Measurements from ENCODE around the gene RHEB.

RHEB gene

GRCh38 chr7:151424799-151425198, 94.9 kb downstream of the RHEB start:
- no peak overlapping the region for H3K27ac ChIP-seq
- no peak for TF ChIP-seq Cebpa-rat (IDR thresholded peaks at IDR 0.05)
- no peaks in the 10 kb centered on the region for H4K20me1 ChIP-seq
- no peak overlapping the region for H3K4me3 ChIP-seq
- H3K36me3 ChIP-seq: no peaks in the 10 kb centered on the region
- H3K4me1 ChIP-seq: peaks cover 7 to 18% (median 16%) of the 10 kb centered on the region in 10 experiments
- no peak overlapping the region for H3K4me2 ChIP-seq
- H3K9me3 ChIP-seq (replicated peaks in 1 of 11): peaks cover 28 to 40% (median 37%) of the 10 kb centered on the region in 11 experiments
- H3K27me3 ChIP-seq: 0 out of 22 replicates have a peak, but pooled peaks cover 0 to 5% (median 0%) of the 10 kb centered on the region in 11 experiments
- no peak overlapping the region for H3K9ac ChIP-seq

DNA sequence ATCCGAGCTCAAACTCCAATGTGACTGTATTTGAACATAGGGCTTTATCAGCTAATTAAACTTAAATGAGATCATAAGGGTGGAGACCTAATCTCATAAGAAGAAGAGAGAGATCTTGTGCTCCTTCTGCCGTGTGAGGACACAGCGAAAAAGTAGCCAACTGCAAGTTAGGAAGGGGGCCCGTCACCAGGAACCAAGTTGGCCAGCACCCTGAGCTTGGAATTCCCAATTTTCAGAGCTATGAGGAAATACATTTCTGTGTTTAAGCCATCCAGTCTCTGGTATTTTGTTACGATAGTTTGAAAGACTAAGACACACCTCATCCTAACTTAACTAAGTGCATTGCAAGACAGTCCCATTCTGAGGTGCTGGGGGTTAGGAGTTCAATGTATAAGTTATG, 95.8 kb downstream of the RHEB start:
- no peak for TF ChIP-seq Cebpa-rat (IDR thresholded peaks at IDR 0.05)
- H3K27me3 ChIP-seq: 0 out of 22 replicates have a peak, but pooled peaks cover 0 to 5% (median 0%) of the 10 kb centered on the region in 11 experiments

GRCh38 chr7:151423226-151423625, 96.5 kb downstream of the RHEB start:
- Histone ChIP-seq H4K20me1 (no peaks in the 10 kb centered on the region), H3K27ac (no peak overlapping the region), H3K36me3 (no peaks in the 10 kb centered on the region), H3K4me2 (no peak overlapping the region), H3K4me3 (no peak overlapping the region), H3K4me1 (peaks cover under 1 to 2% (median 2%) of the 10 kb centered on the region in 10 experiments; a peak in 15 of 20 replicates), H3K9me3 (replicated peaks in 1 of 11) (peaks cover 39 to 55% (median 49%) of the 10 kb centered on the region in 11 experiments), H3K9ac (no peak overlapping the region), H3K27me3 (0 out of 22 replicates have a peak, but pooled peaks cover 0 to 5% (median 0%) of the 10 kb centered on the region in 11 experiments)
- TF ChIP-seq Cebpa-rat (IDR thresholded peaks at IDR 0.05): no peak

More for the DNA sequence above, 95.8 kb downstream of the RHEB start:
- Histone ChIP-seq H3K9ac (no peak overlapping the region), H3K4me2 (no peak overlapping the region), H3K27ac (no peak overlapping the region), H3K9me3 (replicated peaks in 1 of 11) (peaks cover 35 to 49% (median 45%) of the 10 kb centered on the region in 11 experiments), H3K4me3 (no peak overlapping the region), H3K36me3 (no peaks in the 10 kb centered on the region), H3K4me1 (peaks cover 4 to 9% (median 8%) of the 10 kb centered on the region in 10 experiments; a peak in 16 of 20 replicates), H4K20me1 (no peaks in the 10 kb centered on the region)

DNA sequence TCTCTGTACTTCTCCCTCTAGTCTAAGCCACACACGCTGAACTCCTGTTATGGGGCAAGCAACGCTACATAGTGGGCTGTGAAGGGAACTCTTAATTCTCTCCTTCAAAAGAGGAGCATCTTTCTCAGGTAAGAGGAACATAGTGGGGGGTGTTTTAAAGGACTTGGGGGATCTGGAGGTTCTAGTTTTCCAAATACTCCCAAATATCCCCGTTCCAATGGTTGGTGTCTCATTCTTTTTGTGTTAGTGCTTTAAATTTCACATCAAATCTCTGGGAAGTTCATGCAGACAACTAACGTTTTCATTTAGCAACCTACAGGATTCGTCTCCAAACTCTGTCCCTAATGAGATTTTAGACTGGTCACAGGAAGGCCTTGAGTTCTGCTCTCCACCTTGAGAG, 97.5 kb downstream of the RHEB start:
- H3K36me3 ChIP-seq: no peaks in the 10 kb centered on the region
- no peaks in the 10 kb centered on the region for H4K20me1 ChIP-seq
- H3K9ac ChIP-seq: no peak overlapping the region
- H3K4me3 ChIP-seq: no peak overlapping the region
- no peaks in the 10 kb centered on the region for H3K4me1 ChIP-seq
- TF ChIP-seq Cebpa-rat (IDR thresholded peaks at IDR 0.05): no peak
- no peak overlapping the region for H3K4me2 ChIP-seq
- H3K9me3 ChIP-seq (replicated peaks in 1 of 11): peaks cover 39 to 59% (median 50%) of the 10 kb centered on the region in 11 experiments
- 0 out of 22 replicates have a peak, but pooled peaks cover 0 to 5% (median 0%) of the 10 kb centered on the region in 11 experiments for H3K27me3 ChIP-seq
- H3K27ac ChIP-seq: no peak overlapping the region

DNA sequence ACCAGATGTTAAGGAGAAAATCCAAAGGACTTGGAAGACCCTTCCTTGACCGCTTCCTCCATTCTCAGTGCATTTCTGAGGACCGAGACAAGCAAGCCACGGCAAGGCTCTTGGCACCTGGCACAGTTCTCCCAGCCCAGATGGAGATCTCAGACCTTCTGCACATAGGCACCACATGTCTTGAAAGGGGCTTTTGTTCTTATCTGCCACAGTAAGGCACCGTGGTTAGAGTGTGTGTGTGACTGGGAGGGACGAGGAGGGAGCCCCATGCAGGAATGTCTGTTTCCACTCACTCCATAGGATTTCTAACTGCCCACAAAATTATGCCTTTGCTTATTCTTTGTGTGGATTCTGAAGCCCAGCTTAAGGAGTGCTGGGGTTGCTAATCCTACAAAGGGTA, 99.6 kb downstream of the RHEB start:
- no peaks in the 10 kb centered on the region for H4K20me1 ChIP-seq
- peaks cover 39 to 59% (median 50%) of the 10 kb centered on the region in 11 experiments for H3K9me3 ChIP-seq (replicated peaks in 1 of 11)
- H3K4me3 ChIP-seq: no peak overlapping the region
- H3K4me2 ChIP-seq: no peak overlapping the region
- peaks cover 0 to 14% (median 10%) of the 10 kb centered on the region in 10 experiments; a peak in 11 of 20 replicates for H3K4me1 ChIP-seq
- peaks cover 0 to 5% (median 0%) of the 10 kb centered on the region in 11 experiments; a peak in 1 of 22 replicates for H3K27me3 ChIP-seq
- no peak for TF ChIP-seq Cebpa-rat (IDR thresholded peaks at IDR 0.05)
- H3K27ac ChIP-seq: no peak overlapping the region
- no peak overlapping the region for H3K9ac ChIP-seq
- H3K36me3 ChIP-seq: no peaks in the 10 kb centered on the region

DNA sequence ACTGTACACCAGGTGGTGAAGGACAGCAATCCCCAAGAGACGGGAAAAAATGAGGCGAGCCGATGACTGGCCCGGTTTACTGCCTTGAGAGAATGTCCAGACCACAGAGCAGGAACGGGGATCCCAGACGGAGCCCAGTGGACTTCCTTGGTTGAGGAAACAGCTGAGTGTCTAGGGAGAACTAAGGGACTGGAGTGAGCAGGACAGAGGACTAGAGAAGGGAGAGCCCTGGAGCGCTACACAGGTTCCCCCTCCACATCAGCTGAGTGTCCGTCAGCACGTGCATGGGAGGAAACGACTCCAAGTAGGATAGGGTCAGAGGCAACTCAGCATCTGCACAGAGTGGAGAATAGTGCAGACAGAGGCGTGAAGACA, 102.8 kb downstream of the RHEB start:
- H3K4me3 ChIP-seq: no peak overlapping the region
- H3K27ac ChIP-seq: 0 out of 22 replicates have a peak overlapping the region, but pooled peaks of 1 of the 11 experiments have one; percentile 28
- H3K4me2 ChIP-seq: 0 out of 22 replicates have a peak overlapping the region, but pooled peaks of 2 of the 11 experiments have one; percentile 33 to 43
- H3K9ac ChIP-seq: no peak overlapping the region
- 0 out of 22 replicates have a peak, but pooled peaks cover 0 to 4% (median 0%) of the 10 kb centered on the region in 11 experiments for H4K20me1 ChIP-seq
- TF ChIP-seq Cebpa-rat (IDR thresholded peaks at IDR 0.05): no peak
- H3K4me1 ChIP-seq: peaks cover under 1 to 14% (median 10%) of the 10 kb centered on the region in 10 experiments; a peak in 15 of 20 replicates
- H3K9me3 ChIP-seq (replicated peaks in 1 of 11): peaks cover 31 to 40% (median 33%) of the 10 kb centered on the region in 11 experiments
- H3K36me3 ChIP-seq: no peaks in the 10 kb centered on the region
- H3K27me3 ChIP-seq: peaks cover 19 to 32% (median 22%) of the 10 kb centered on the region in 11 experiments

DNA sequence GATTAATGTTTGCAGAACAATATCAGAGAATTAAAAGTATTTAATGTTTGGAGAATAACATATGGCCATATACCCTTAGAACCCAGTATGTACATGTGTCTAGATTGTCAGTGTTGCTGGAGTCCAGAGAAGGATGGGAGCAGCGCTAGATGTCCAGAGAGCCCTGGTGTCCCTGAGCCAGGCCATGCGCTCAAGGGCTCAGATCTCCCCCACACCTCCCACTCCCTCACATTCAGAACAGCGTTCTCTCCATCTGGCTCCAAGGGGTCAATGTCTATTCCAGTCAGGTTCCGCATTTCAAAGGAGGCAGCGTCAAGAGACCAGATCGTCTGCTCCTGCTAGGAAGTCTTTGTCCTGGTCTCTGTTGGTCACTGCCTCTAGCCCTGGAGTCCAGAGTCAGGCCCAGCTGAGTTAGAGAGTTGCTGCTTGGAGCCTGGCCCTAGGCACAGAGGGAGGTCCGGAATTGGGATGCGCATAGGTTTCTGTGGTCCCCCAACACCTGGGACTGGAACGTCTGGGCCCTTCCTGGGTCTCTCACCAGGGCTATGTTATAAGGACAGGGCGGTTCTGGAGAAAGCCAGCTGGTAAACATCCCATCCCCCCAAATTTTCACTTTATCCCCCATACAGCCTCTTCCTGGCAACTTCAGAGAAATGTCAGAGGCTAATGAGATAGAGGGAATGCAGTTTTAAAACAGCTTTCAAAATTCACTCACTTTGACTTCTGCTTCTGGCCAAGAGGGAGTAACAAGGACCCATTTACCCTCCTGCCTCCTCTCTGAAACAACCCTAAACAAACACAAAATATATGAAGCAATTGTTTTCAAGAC, 103.4 kb downstream of the RHEB start:
- H3K9ac ChIP-seq: no peak overlapping the region
- H4K20me1 ChIP-seq: peaks cover 0 to 10% (median under 1%) of the 10 kb centered on the region in 11 experiments; a peak in 7 of 22 replicates
- H3K4me2 ChIP-seq: peak overlapping the region in 8 of 11 experiments; percentile 2 to 63 (median 34); a peak in 11 of 22 replicates
- peaks cover 25 to 34% (median 27%) of the 10 kb centered on the region in 11 experiments for H3K9me3 ChIP-seq (replicated peaks in 1 of 11)
- no peak overlapping the region for H3K4me3 ChIP-seq
- TF ChIP-seq Cebpa-rat (IDR thresholded peaks at IDR 0.05): no peak
- peaks cover 6 to 19% (median 12%) of the 10 kb centered on the region in 10 experiments; a peak in 18 of 20 replicates for H3K4me1 ChIP-seq
- peaks cover 25 to 34% (median 28%) of the 10 kb centered on the region in 11 experiments for H3K27me3 ChIP-seq
- peak overlapping the region in 4 of 11 experiments; percentile 4 to 48 (median 31); a peak in 4 of 22 replicates for H3K27ac ChIP-seq
- no peaks in the 10 kb centered on the region for H3K36me3 ChIP-seq

Measured in BLaER1 treated with 17β-estradiol and CSF1 and Interleukin-3, amounts not matched to agents 10 nM and 100 nM (cell line).